GM18858 (cell line): ENCODE results near the gene LRR1.
"Not testable (repeated sequence)": the region's sequence is repeated elsewhere in the genome, so short reads cannot be mapped to it uniquely, and the experiment has no call there.

Source experiments
- ATAC-seq: cut with Tn5 transposase; IDR thresholded peaks from one replicate; pipeline ENCODE4 v1.9.1; 2021; ENCODE audit not compliant: unreplicated experiment

The LRR1 gene

GRCh38 chr14:49623941-49624839, 25.4 kb downstream of the LRR1 start:
- no peak for ATAC-seq

- ATAC-seq: peak; percentile 64
Observed at GRCh38 chr14:49633640-49634546, 35.2 kb downstream of the LRR1 start.

GRCh38 chr14:49634547-49635334, 36.0 kb downstream of the LRR1 start, which contains the start of gene DNAAF2:
Gene DNAAF2 (minus strand): TSS chr14:49635244. CDS start chr14:49635149, 95 bp downstream.
- peak; percentile 23 for ATAC-seq

- ATAC-seq: no peak
Observed at GRCh38 chr14:49636866-49637265, 38.1 kb downstream of the LRR1 start.

GRCh38 chr14:49637534-49638078, 38.9 kb downstream of the LRR1 start:
- no peak for ATAC-seq

- no peak for ATAC-seq
Observed at GRCh38 chr14:49640540-49641417, 42.0 kb downstream of the LRR1 start.

GRCh38 chr14:49641697-49642129, 43.0 kb downstream of the LRR1 start:
- ATAC-seq: no peak

GRCh38 chr14:49642163-49642562, 43.4 kb downstream of the LRR1 start:
- ATAC-seq: no peak

- ATAC-seq: no peak
Observed at GRCh38 chr14:49653508-49653907, 54.8 kb downstream of the LRR1 start.

- ATAC-seq: no peak
Observed at GRCh38 chr14:49654511-49654910, 55.8 kb downstream of the LRR1 start.

- not testable (repeated sequence) for ATAC-seq
Observed at GRCh38 chr14:49657500-49657899, 58.8 kb downstream of the LRR1 start.

- no peak for ATAC-seq
Observed at GRCh38 chr14:49659526-49660455, 61.1 kb downstream of the LRR1 start.
